GM12878 (cell line): ENCODE measurements around the gene PHRF1. TPM values are rescaled to one million over a fixed set of nuclear protein-coding genes. Genes with fewer than 3 reads are reported as not detected.

Experiments used
- ATAC-seq: fragments of 200-7000 bp; cut with Tn5 transposase; 3 replicates; pipeline ENCODE4 v1.9.1; 2020; ENCODE audit warnings: mild to moderate bottlenecking, moderate library complexity
- BruUV-seq: library from RNA; stranded (reverse); fragments of 400-500 nt; replicated peaks from 2 replicates; lab custom pipeline; 2021; lab: Mats Ljungman, UMichigan
- CTCF ChIA-PET: fragments of 300-600 bp; sonication (Branson Sonifier 250); formaldehyde crosslinking; extraction: SDS; loops from one replicate; lab custom pipeline; 2021; ENCODE audit warnings: inconsistent platforms; lab: Yijun Ruan, JAX
- POLR2A ChIA-PET: fragments of 350-600 bp; formaldehyde crosslinking; extraction: SDS; loops from one replicate; lab custom pipeline; 2021; ENCODE audit warnings: inconsistent platforms; lab: Charles Lee
- RAD21 ChIA-PET: fragments of 300-600 bp; sonication (Branson Sonifier 250); formaldehyde crosslinking; loops from one replicate; lab custom pipeline; 2023; ENCODE audit warnings: antibody characterized with exemption; ENCODE audit not compliant: unreplicated experiment; lab: Charles Lee
- SMC1A ChIA-PET: fragments of 300-600 bp; sonication (Branson Sonifier 250); formaldehyde crosslinking; loops from one replicate; lab custom pipeline; 2023; ENCODE audit not compliant: unreplicated experiment, uncharacterized antibody; lab: Charles Lee
- DNase-seq: peaks from one replicate; pipeline ENCODE4 v3.0.0-alpha.2; 2011; ENCODE audit warnings: low read depth, low spot score
- FAIRE-seq: peaks from 3 replicates; lab custom pipeline; 2011; peaks lifted over from hg19 to GRCh38; lab: Jason Lieb, UNC
- H2AFZ ChIP-seq: 2 replicates; pipeline ENCODE4 v1.6.0; 2011; ENCODE audit warnings: low read depth, low read length, control low read depth; ENCODE audit not compliant: control insufficient read depth
- H3K27ac ChIP-seq: 2 replicates; pipeline ENCODE4 v1.5.1; 2011; ENCODE audit warnings: control low read depth; ENCODE audit not compliant: control insufficient read depth, insufficient read depth
- H3K27me3 ChIP-seq, 2 experiments: replicated peaks in 1 of 2; 2 replicates each; pipeline versions ENCODE4 v1.6.0 to v1.6.1; 2011; ENCODE audit warnings: low read length in 1 of 2; ENCODE audit not compliant: control insufficient read depth in 2 of 2, insufficient read depth in 2 of 2
- H3K36me3 ChIP-seq, 2 experiments: 2 replicates each; pipeline ENCODE4 v1.5.1; 2011; ENCODE audit warnings: low read length in 1 of 2; ENCODE audit not compliant: control insufficient read depth in 2 of 2, insufficient read depth in 2 of 2
- H3K4me1 ChIP-seq: 2 replicates; pipeline ENCODE4 v1.6.1; 2011; ENCODE audit warnings: mild to moderate bottlenecking, low read length, moderate library complexity, mixed read lengths; ENCODE audit not compliant: control insufficient read depth, insufficient read depth
- H3K4me2 ChIP-seq: 2 replicates; pipeline ENCODE4 v1.6.0; 2011; ENCODE audit warnings: control low read depth; ENCODE audit not compliant: control insufficient read depth, insufficient read depth
- H3K4me3 ChIP-seq: fragments of 200-600 bp; sonication (generic); 2 replicates; pipeline ENCODE4 v1.5.1; 2016
- H3K79me2 ChIP-seq: 2 replicates; pipeline ENCODE4 v1.6.0; 2011; ENCODE audit warnings: low read length; ENCODE audit not compliant: control insufficient read depth, insufficient read depth
- H3K9ac ChIP-seq: 2 replicates; pipeline ENCODE4 v1.8.0; 2011; ENCODE audit warnings: low read length, control low read depth, mixed read lengths; ENCODE audit not compliant: control insufficient read depth, insufficient read depth
- H3K9me3 ChIP-seq: replicated peaks from 3 replicates; pipeline ENCODE4 v1.5.1; 2011; ENCODE audit warnings: mild to moderate bottlenecking, low read length; ENCODE audit not compliant: control insufficient read depth, insufficient read depth
- H4K20me1 ChIP-seq: 2 replicates; pipeline ENCODE4 v1.6.0; 2011; ENCODE audit not compliant: control insufficient read depth, insufficient read depth
- CEBPB ChIP-seq, 2 experiments: fragments of 150-350 bp in 1 of 2; IDR thresholded peaks; 2 replicates each; pipeline ENCODE4 v1.6.1; 2012 to 2014; ENCODE audit warnings: low read depth in 2 of 2, low read length in 2 of 2, borderline replicate concordance in 1 of 2, inconsistent platforms in 1 of 2
- ESRRA ChIP-seq: IDR thresholded peaks from 2 replicates; pipeline ENCODE4 v1.6.1; 2012; ENCODE audit warnings: mild to moderate bottlenecking, low read length, improper control_type of control experiment
- JUND ChIP-seq: IDR thresholded peaks from 2 replicates; pipeline ENCODE4 v1.6.1; 2012; ENCODE audit warnings: low read depth, mild to moderate bottlenecking, low read length, improper control_type of control experiment, moderate library complexity
- LARP7 ChIP-seq: fragments of 450-650 bp; IDR thresholded peaks from 2 replicates; pipeline ENCODE4 v1.6.1; 2017; ENCODE audit warnings: mild to moderate bottlenecking
- MTA2 ChIP-seq: fragments of 450-650 bp; IDR thresholded peaks from 2 replicates; pipeline ENCODE4 v1.6.1; 2016; ENCODE audit warnings: low read depth, mild to moderate bottlenecking, moderate library complexity
- PML ChIP-seq: IDR thresholded peaks from 2 replicates; pipeline ENCODE4 v1.6.1; 2012; ENCODE audit warnings: low read length, inconsistent platforms
- RELA ChIP-seq: fragments of 450-650 bp; IDR thresholded peaks from 2 replicates; pipeline ENCODE4 v1.8.0; 2014; ENCODE audit warnings: borderline replicate concordance; ENCODE audit not compliant: partially characterized antibody
- RFX5 ChIP-seq: IDR thresholded peaks from 2 replicates; pipeline ENCODE4 v1.6.1; 2011; ENCODE audit warnings: low read depth, low read length, improper control_type of control experiment
- SPI1 ChIP-seq: IDR thresholded peaks from 2 replicates; pipeline ENCODE4 v1.6.1; 2011; ENCODE audit warnings: low read depth, mild to moderate bottlenecking, low read length, moderate library complexity, borderline replicate concordance; ENCODE audit not compliant: insufficient read depth
- STAT3 ChIP-seq: IDR thresholded peaks from 2 replicates; pipeline ENCODE4 v1.6.1; 2011; ENCODE audit warnings: low read depth, low read length, improper control_type of control experiment
- SUZ12 ChIP-seq: fragments of 200-600 bp; sonication (generic); IDR thresholded peaks from one replicate; pipeline ENCODE4 v1.6.1; 2018; ENCODE audit warnings: antibody characterized with exemption, mild to moderate bottlenecking; ENCODE audit not compliant: unreplicated experiment
- TCF12 ChIP-seq: IDR thresholded peaks from 2 replicates; pipeline ENCODE4 v1.6.1; 2011; ENCODE audit warnings: low read depth, mild to moderate bottlenecking, low read length
- WGBS: methylation state at CpG from one replicate; pipeline ENCODE4 v1.1.6; 2016; ENCODE audit warnings: low lambda C conversion rate; ENCODE audit not compliant: insufficient replicate concordance, insufficient coverage; ENCODE audit errors: missing lambda C conversion rate; 5-methylcytosine and 5-hydroxymethylcytosine counted together
- in situ Hi-C: fragments of 300-500 bp; cut with MboI; formaldehyde crosslinking; loops from 9 replicates; pipeline ENCODE4 v1.14.3; 2018; ENCODE audit warnings: mixed read lengths
- intact Hi-C: fragments of 100-400 bp; cut with micrococcal nuclease; formaldehyde crosslinking; loops from one replicate; pipeline ENCODE4 v1.14.2; 2022; ENCODE audit not compliant: unreplicated experiment
- polyA plus RNA-seq, 11 experiments: library from polyadenylated mRNA; depleted of rRNA in 4 of 11; unstranded in 6 of 11; stranded (reverse) in 5 of 11; fragments of >200 nt; fragmentation: Nextera tagmentation in 4 of 11; fragmentation: Illumina TruSeq in 1 of 11; extraction: Ambion mirVana in 4 of 11; extraction: Trizol in 1 of 11; gene quantifications; 1 replicate in 1 of 11; 2 replicates in 10 of 11; pipeline versions ENCODE4 v1.2.1 to v1.2.3, GENCODE V29; 2011 to 2016; ENCODE audit warnings: inconsistent platforms in 2 of 11, missing spikeins in 2 of 11, low read depth in 1 of 11
- total RNA-seq, 4 experiments: library from RNA; depleted of rRNA in 3 of 4; stranded (reverse); fragments of >200 nt in 3 of 4; fragmentation: Illumina TruSeq in 1 of 4; extraction: Trizol in 1 of 4; gene quantifications; 2 replicates each; pipeline versions ENCODE4 v1.2.1 to v1.2.3, GENCODE V29; 2013 to 2021
- TF ChIP-seq, protein P1 (sequence below), 3 experiments: IDR thresholded peaks in 2 of 3; conservative IDR thresholded peaks in 1 of 3; 2 replicates each; pipeline ENCODE4 v1.5.1; 2011; ENCODE audit warnings: low read depth in 3 of 3, low read length in 3 of 3, mild to moderate bottlenecking in 3 of 3, control low read depth in 2 of 3, moderate library complexity in 2 of 3, inconsistent platforms in 1 of 3, mixed read lengths in 1 of 3; ENCODE audit not compliant: control insufficient read depth in 2 of 3, insufficient read depth in 1 of 3; ENCODE audit errors: extremely low read depth in 1 of 3
- TF ChIP-seq, protein P2 (sequence below): fragments of 450-650 bp; IDR thresholded peaks from 2 replicates; pipeline ENCODE4 v1.6.1; 2016; ENCODE audit warnings: mild to moderate bottlenecking
- TF ChIP-seq, protein P3 (sequence below): fragments of 150-350 bp; IDR thresholded peaks from 2 replicates; pipeline ENCODE4 v1.6.1; 2014; ENCODE audit warnings: mild to moderate bottlenecking, low read depth, low read length

Gene PHRF1
- total and polyA plus RNA-seq, 10 of the 15 experiments (the other 5 are each of a cell fraction or from before 2014, with no cell fraction given) = 0.13 to 43.5 (median 15.1) TPM

DNA sequence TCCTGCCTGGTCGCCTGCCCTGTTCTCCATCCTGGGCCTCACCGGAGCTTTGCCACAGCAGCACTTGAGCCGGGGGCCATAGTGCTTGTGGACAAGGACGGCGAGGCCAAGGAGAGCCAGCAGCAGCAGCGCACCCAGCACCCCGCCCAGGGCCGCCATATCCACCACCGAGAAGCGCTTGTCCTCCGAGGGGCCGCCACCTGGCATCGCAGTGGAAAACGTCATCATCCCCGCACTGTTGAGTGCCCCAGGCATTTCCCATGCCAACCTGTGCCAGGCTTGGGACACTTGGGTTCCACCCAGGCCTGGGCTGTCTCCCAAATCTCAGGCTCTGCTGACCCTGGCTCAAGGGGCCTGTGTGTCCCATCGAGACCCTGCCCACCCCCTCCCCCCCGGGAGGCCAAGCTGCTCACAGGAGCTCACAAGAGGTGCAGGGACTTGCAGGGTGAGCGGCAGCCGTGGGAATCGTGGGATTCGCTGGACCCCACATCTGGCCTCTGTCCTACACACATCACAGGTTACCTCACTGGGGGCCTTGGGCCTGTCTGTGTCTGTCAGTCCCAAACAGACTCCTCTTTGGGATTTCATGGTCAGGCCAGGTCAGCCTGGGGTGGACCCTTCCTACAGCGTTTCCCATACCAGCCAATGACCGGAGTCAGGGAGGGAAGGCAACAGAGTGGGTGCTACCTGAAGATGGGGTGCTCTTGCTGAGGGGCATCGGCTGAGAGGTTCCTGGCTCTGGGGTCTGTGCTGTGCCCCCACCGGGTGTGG, 41.8 kb downstream of the PHRF1 start:
- no peak overlapping the region for H3K9ac ChIP-seq
- intact Hi-C loops (loop anchor here (5.0 kb wide), 1 partner anchor 104 kb away; no protein-coding TSS in a partner anchor), in situ Hi-C loops (no loop called here)
- peaks cover 25% of the 10 kb centered on the region for H3K79me2 ChIP-seq
- CTCF ChIA-PET = no interaction called here
- H3K9me3 ChIP-seq = no peaks in the 10 kb centered on the region
- DNase-seq (no peak), FAIRE-seq (no peak), ATAC-seq (no peak)
- no peak overlapping the region for H3K4me2 ChIP-seq
- 96% methylated on average over 22 of the region's 25 CpGs for WGBS
- BruUV-seq = no TSS peak
- POLR2A ChIA-PET = no interaction called here
- H3K27ac ChIP-seq = no peak overlapping the region
- H3K4me3 ChIP-seq = no peak overlapping the region
- H3K4me1 ChIP-seq = peaks cover 10% of the 10 kb centered on the region
- peaks cover 0 to 8% of the 10 kb centered on the region in 2 experiments; a peak in 3 of 4 replicates for H3K36me3 ChIP-seq
- no peaks in the 10 kb centered on the region for H3K27me3 ChIP-seq
- no peak overlapping the region for H2AFZ ChIP-seq
- SMC1A ChIA-PET = no interaction called here
- peaks cover 3% of the 10 kb centered on the region; the same call in 1 of the 2 replicates for H4K20me1 ChIP-seq
- RAD21 ChIA-PET = no interaction called here
- TF ChIP-seq, protein P1, sequence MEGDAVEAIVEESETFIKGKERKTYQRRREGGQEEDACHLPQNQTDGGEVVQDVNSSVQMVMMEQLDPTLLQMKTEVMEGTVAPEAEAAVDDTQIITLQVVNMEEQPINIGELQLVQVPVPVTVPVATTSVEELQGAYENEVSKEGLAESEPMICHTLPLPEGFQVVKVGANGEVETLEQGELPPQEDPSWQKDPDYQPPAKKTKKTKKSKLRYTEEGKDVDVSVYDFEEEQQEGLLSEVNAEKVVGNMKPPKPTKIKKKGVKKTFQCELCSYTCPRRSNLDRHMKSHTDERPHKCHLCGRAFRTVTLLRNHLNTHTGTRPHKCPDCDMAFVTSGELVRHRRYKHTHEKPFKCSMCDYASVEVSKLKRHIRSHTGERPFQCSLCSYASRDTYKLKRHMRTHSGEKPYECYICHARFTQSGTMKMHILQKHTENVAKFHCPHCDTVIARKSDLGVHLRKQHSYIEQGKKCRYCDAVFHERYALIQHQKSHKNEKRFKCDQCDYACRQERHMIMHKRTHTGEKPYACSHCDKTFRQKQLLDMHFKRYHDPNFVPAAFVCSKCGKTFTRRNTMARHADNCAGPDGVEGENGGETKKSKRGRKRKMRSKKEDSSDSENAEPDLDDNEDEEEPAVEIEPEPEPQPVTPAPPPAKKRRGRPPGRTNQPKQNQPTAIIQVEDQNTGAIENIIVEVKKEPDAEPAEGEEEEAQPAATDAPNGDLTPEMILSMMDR (IDR thresholded peaks at IDR 0.05 in 2 of 3, conservative IDR thresholded peaks at IDR 0.05 in 1 of 3; ENCODE audit: control insufficient read depth in 2 of 3, extremely low read depth in 1 of 3, insufficient read depth in 1 of 3, low read depth in 3 of 3, low read length in 3 of 3) = no peak
- TF ChIP-seq RELA (no peak), RFX5 (no peak), ESRRA (no peak), MTA2 (no peak), CEBPB (IDR thresholded peaks at IDR 0.05; ENCODE audit: borderline replicate concordance in 1 of 2, low read depth in 2 of 2, low read length in 2 of 2) (no peak), SUZ12 (no peak), TCF12 (no peak), STAT3 (no peak), PML (no peak), JUND (no peak), LARP7 (no peak), SPI1 (no peak)
- TF ChIP-seq, protein P2, sequence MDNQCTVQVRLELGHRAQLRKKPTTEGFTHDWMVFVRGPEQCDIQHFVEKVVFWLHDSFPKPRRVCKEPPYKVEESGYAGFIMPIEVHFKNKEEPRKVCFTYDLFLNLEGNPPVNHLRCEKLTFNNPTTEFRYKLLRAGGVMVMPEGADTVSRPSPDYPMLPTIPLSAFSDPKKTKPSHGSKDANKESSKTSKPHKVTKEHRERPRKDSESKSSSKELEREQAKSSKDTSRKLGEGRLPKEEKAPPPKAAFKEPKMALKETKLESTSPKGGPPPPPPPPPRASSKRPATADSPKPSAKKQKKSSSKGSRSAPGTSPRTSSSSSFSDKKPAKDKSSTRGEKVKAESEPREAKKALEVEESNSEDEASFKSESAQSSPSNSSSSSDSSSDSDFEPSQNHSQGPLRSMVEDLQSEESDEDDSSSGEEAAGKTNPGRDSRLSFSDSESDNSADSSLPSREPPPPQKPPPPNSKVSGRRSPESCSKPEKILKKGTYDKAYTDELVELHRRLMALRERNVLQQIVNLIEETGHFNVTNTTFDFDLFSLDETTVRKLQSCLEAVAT = no peak
- TF ChIP-seq, protein P3, sequence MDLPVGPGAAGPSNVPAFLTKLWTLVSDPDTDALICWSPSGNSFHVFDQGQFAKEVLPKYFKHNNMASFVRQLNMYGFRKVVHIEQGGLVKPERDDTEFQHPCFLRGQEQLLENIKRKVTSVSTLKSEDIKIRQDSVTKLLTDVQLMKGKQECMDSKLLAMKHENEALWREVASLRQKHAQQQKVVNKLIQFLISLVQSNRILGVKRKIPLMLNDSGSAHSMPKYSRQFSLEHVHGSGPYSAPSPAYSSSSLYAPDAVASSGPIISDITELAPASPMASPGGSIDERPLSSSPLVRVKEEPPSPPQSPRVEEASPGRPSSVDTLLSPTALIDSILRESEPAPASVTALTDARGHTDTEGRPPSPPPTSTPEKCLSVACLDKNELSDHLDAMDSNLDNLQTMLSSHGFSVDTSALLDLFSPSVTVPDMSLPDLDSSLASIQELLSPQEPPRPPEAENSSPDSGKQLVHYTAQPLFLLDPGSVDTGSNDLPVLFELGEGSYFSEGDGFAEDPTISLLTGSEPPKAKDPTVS = no peak
